Heart right ventricle (tissue), 16 donors: ENCODE results near the gene WDR59. TPM values are rescaled to one million over a fixed set of nuclear protein-coding genes. Genes with fewer than 3 reads are reported as not detected.

Source experiments
- ATAC-seq, 8 donors: fragments of 200-7000 bp; cut with Tn5 transposase; one replicate each; pipeline ENCODE4 v1.9.1; 2020; ENCODE audit warnings: mild to moderate bottlenecking in 8 of 8, moderate library complexity in 8 of 8, moderate number of reproducible peaks in 1 of 8
- DNase-seq, 2 donors: peaks; one replicate each; pipeline ENCODE4 v3.0.0-alpha.2; 2020
- H3K27ac ChIP-seq, 10 donors: fragments of 200-600 bp; sonication (generic) in 2 of 10; one replicate each; pipeline versions ENCODE4 v1.5.0 to v1.8.0; 2020 to 2022; ENCODE audit warnings: mild to moderate bottlenecking in 3 of 10
- H3K27me3 ChIP-seq, 7 donors: fragments of 200-600 bp; one replicate each; pipeline ENCODE4 v1.8.0; 2021 to 2022; ENCODE audit warnings: mild to moderate bottlenecking in 2 of 7
- H3K36me3 ChIP-seq, 9 donors: fragments of 200-600 bp; sonication (generic) in 1 of 9; one replicate each; pipeline versions ENCODE4 v1.5.0 to v1.8.0; 2020 to 2022; ENCODE audit warnings: mild to moderate bottlenecking in 2 of 9
- H3K4me1 ChIP-seq, 9 donors: fragments of 200-600 bp; sonication (generic) in 1 of 9; one replicate each; pipeline versions ENCODE4 v1.5.0 to v1.8.0; 2020 to 2022; ENCODE audit warnings: mild to moderate bottlenecking in 4 of 9
- H3K4me3 ChIP-seq, 10 donors: fragments of 200-600 bp; sonication (generic) in 2 of 10; one replicate each; pipeline versions ENCODE4 v1.5.0 to v1.8.0; 2020 to 2022; ENCODE audit warnings: mild to moderate bottlenecking in 7 of 10, moderate library complexity in 2 of 10
- H3K9me3 ChIP-seq, 11 donors: fragments of 200-600 bp in 10 of 11; sonication (generic) in 2 of 11; one replicate each; pipeline versions ENCODE4 v1.5.0 to v1.8.0; 2013 to 2022; ENCODE audit warnings: mild to moderate bottlenecking in 2 of 11, control low read depth in 1 of 11, moderate library complexity in 1 of 11
- WGBS, 2 donors: extraction: QIAGEN DNeasy Blood & Tissue Kit; methylation state at CpG; one replicate each; pipeline ENCODE4 v1.1.7; 2013; ENCODE audit warnings: inconsistent platforms in 1 of 2; 5-methylcytosine and 5-hydroxymethylcytosine counted together
- intact Hi-C, 10 donors: fragments of 100-400 bp; cut with DNase I; formaldehyde crosslinking; loops; one replicate each; pipeline versions ENCODE4 v1.11.1 to v1.14.2; 2022
- polyA plus RNA-seq, 2 donors: library from polyadenylated mRNA; stranded (reverse); fragments of 200-250 nt; gene quantifications; one replicate each; pipeline ENCODE4 v1.2.3, GENCODE V29; 2013
- total RNA-seq, 10 donors: library from RNA; stranded (reverse); fragmentation: NEBNext Ultra II Directional in 3 of 10; extraction: Animal tissue kit (Norgen Biotek cat#: 25700) in 3 of 10; gene quantifications; one replicate each; pipeline versions ENCODE4 v1.2.1 to v1.2.4, GENCODE V29; 2021 to 2023
- TF ChIP-seq, protein P1 (sequence below), 9 donors: fragments of 200-600 bp; sonication (generic) in 2 of 9; IDR thresholded peaks; one replicate each; pipeline versions ENCODE4 v1.5.0 to v1.8.0; 2021 to 2022; ENCODE audit warnings: antibody characterized with exemption in 9 of 9, mild to moderate bottlenecking in 5 of 9, moderate library complexity in 1 of 9
- donor health status: Arrhythmogenic right ventricular cardiomyopathy.
- donor health status: ischemic (EF 13 %, LVEDD 7.1; RV severe dilation, severe dysfunction).
- donor health status: healthy with polysubstance abuse.
- donor health status: DM: no; HTN: yes; CAD: no.
- donor health status: DM: no; HTN: no; CAD: no.
- donor health status: ischemic (EF 25% LVEDD 6.9; RV normal size, moderate dysfunction).
- donor health status: ischemic (EF 25% LVEDD 5.7; RV mildly dilated, moderate dysfunction).
- donor health status: healthy.
- donor health status: DM: yes; HTN: yes; CAD: no.
- donor health status: Ischemic cardiomyopathy.
- donor health status: ischemic (EF 35%, LVEDD 5.7; RV mildly dilated, moderate dysfunction).
- donor health status: nonischemic (EF 11% LVEDD 7.7; RV severe dilation, severe dysfunction).
- donor health status: DM: yes; HTN: yes; CAD: no.
- donor health status: PGD.
- donor health status: ischemic (EF 29% LVEDD 5.4; RV normal size, mild dysfunction).
- donor health status: nonischemic (EF 23%, LVEDD 6.1; RV moderate dilation, normal function).

WDR59 gene
- total and polyA plus RNA-seq, 12 donors, result 15.6 to 63.5 (median 40.9) TPM

DNA sequence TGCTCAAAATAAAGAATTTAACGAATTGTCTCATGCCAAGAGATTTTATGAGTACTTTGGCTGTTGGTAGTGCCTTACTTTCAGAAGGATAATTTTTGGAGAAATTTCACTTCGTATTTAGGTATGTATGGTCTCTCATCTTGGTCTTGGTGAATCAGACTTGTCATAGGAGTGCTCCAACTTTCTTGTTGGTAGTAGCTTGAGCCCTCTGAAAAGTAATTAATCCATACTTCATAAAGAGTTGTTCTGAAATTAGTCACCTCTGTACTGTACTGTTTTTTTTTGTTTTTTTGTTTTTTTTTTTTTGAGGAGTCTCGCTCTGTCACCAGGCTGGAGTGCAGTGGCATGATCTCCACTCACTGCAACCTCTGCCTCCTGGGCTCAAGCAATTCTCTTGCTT lies 25.5 kb upstream of the WDR59 start:
- 81 to 86% methylated on average over 3 of the region's 3 CpGs for WGBS, 2 donors
- ATAC-seq (no peak), DNase-seq (no peak)
- H3K4me3 ChIP-seq, result no peak overlapping the region
- H3K27me3 ChIP-seq, result no peaks in the 10 kb centered on the region
- H3K27ac ChIP-seq, result peak overlapping the region in 1 of 10 donors; percentile 91
- H3K4me1 ChIP-seq, result peaks cover 10 to 66% (median 32%) of the 10 kb centered on the region in 9 donors
- TF ChIP-seq, protein P1, sequence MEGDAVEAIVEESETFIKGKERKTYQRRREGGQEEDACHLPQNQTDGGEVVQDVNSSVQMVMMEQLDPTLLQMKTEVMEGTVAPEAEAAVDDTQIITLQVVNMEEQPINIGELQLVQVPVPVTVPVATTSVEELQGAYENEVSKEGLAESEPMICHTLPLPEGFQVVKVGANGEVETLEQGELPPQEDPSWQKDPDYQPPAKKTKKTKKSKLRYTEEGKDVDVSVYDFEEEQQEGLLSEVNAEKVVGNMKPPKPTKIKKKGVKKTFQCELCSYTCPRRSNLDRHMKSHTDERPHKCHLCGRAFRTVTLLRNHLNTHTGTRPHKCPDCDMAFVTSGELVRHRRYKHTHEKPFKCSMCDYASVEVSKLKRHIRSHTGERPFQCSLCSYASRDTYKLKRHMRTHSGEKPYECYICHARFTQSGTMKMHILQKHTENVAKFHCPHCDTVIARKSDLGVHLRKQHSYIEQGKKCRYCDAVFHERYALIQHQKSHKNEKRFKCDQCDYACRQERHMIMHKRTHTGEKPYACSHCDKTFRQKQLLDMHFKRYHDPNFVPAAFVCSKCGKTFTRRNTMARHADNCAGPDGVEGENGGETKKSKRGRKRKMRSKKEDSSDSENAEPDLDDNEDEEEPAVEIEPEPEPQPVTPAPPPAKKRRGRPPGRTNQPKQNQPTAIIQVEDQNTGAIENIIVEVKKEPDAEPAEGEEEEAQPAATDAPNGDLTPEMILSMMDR (IDR thresholded peaks at IDR 0.05), result no peak
- intact Hi-C loops, result no loop called here
- no peaks in the 10 kb centered on the region for H3K9me3 ChIP-seq
- no peaks in the 10 kb centered on the region for H3K36me3 ChIP-seq

DNA sequence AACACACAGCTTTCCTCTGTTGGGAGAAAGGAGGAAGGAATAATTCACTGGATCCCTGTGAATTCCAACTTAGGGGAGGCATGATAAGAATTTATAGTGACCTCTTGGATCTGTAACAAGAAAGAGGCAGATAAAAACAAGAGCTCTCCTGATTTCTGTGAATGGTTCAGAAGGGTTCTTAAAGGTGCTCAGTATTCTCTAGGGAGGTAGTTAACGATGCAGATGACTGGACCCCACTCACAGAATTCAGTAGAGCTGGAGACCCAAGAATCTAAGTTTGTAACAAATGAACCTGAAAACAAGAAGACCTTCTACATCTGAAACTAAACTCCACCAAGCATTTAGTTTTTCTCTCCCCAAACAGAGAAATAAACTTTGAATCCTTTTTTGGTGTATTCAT lies 22.5 kb upstream of the WDR59 start:
- Histone ChIP-seq H3K27ac (no peak overlapping the region), H3K9me3 (no peaks in the 10 kb centered on the region), H3K36me3 (no peaks in the 10 kb centered on the region), H3K4me3 (no peak overlapping the region), H3K27me3 (no peaks in the 10 kb centered on the region), H3K4me1 (peaks cover 5 to 64% (median 30%) of the 10 kb centered on the region in 9 donors)
- TF ChIP-seq, protein P1 (IDR thresholded peaks at IDR 0.05), result no peak
- DNase-seq (no peak), ATAC-seq (no peak)
- WGBS, 2 donors, result 69 to 81% methylated on average over 1 of the region's 1 CpG
- intact Hi-C loops, result no loop called here

DNA sequence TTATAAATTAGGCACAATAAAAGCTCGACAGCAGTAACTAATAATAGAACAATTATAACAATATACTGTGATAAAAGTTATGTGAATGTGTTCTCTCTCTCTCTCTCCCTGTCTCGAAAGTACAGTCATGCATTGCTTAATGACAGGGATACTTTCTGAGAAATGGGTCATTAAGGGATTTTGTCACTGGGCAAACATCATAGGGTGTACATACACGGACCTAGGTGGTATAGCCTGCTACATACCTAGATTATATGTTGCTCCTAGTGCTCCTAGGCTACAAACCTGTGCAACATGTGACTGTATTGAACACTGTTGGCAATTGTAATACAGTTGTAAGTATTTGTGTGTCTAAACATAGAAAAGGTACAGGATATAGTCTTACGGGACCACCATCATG lies 20.8 kb upstream of the WDR59 start:
- H3K27me3 ChIP-seq, result no peaks in the 10 kb centered on the region
- intact Hi-C loops, result no loop called here
- H3K36me3 ChIP-seq, result no peaks in the 10 kb centered on the region
- TF ChIP-seq, protein P1 (IDR thresholded peaks at IDR 0.05), result no peak
- no peaks in the 10 kb centered on the region for H3K9me3 ChIP-seq
- H3K4me3 ChIP-seq, result no peak overlapping the region
- 73 to 78% methylated on average over 4 of the region's 4 CpGs for WGBS, 2 donors
- H3K27ac ChIP-seq, result no peak overlapping the region
- ATAC-seq (no peak), DNase-seq (no peak)
- peaks cover 0 to 64% (median 24%) of the 10 kb centered on the region in 9 donors for H3K4me1 ChIP-seq

DNA sequence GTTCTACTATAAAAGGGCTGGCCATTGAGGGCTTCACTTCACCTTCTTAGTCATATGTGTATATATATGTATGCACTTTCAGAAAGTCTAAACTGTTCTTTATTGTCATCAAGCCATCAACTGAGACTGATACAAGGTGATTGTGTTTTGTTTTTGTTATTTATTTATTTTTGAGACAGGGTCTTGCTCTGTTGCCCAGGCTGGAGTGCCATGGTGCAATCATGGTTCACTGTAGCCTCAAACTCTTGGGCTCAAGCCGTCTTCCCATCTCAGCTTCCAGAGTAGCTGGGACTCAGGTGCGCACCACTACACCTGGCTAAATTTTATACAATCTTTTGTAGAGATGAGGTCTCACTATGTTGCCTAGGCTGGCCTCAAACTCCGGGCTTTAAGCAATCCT lies 19.5 kb upstream of the WDR59 start:
- H3K27me3 ChIP-seq, result no peaks in the 10 kb centered on the region
- H3K36me3 ChIP-seq, result no peaks in the 10 kb centered on the region
- ATAC-seq (no peak), DNase-seq (no peak)
- no peak overlapping the region for H3K4me3 ChIP-seq
- TF ChIP-seq, protein P1 (IDR thresholded peaks at IDR 0.05), result no peak
- peaks cover 0 to 71% (median 31%) of the 10 kb centered on the region in 9 donors for H3K4me1 ChIP-seq
- H3K27ac ChIP-seq, result peak overlapping the region in 1 of 10 donors; percentile 93
- H3K9me3 ChIP-seq, result no peaks in the 10 kb centered on the region
- intact Hi-C loops, result loop anchor here in 8 of 10 donors (5.0 kb wide), 2 partner anchors 38 to 43 kb away; no protein-coding TSS in a partner anchor
- 96 to 100% methylated on average over 3 of the region's 3 CpGs for WGBS, 2 donors
